RWPE1 (cell line): Measurements from ENCODE around the gene SUZ12.
"Not testable (repeated sequence)": the region's sequence is repeated elsewhere in the genome, so short reads cannot be mapped to it uniquely, and the experiment has no call there.

Source experiments
- CTCF ChIA-PET: fragments of 350-600 bp; sonication (Branson Sonifier 250); formaldehyde crosslinking; extraction: SDS; loops from one replicate; lab custom pipeline; 2021; lab: Yijun Ruan, JAX
- POLR2A ChIA-PET: fragments of 400-600 bp; formaldehyde crosslinking; extraction: SDS; loops from one replicate; lab custom pipeline; 2020; ENCODE audit warnings: antibody characterized with exemption; ENCODE audit not compliant: low non-redundant PET; lab: Yijun Ruan, JAX
- DNase-seq: peaks from one replicate; pipeline ENCODE4 v3.0.0; 2012; ENCODE audit warnings: low spot score
- H3K27ac ChIP-seq: fragments of 450-650 bp; 2 replicates; pipeline ENCODE4 v1.5.1; 2017
- CTCF ChIP-seq: fragments of 450-650 bp; conservative IDR thresholded peaks from 2 replicates; pipeline ENCODE4 v1.5.1; 2017; ENCODE audit warnings: low read depth, mild to moderate bottlenecking

SUZ12 gene

GRCh38 chr17:31919802-31920525, 16.8 kb upstream of the SUZ12 start:
- H3K27ac ChIP-seq: no peak overlapping the region
- TF ChIP-seq CTCF: no peak
- ChIA-PET CTCF (no interaction called here), POLR2A (no interaction called here)
- no peak for DNase-seq

GRCh38 chr17:31926100-31926729, 10.6 kb upstream of the SUZ12 start:
- no peak for DNase-seq
- CTCF ChIA-PET: no interaction called here
- POLR2A ChIA-PET: no interaction called here
- H3K27ac ChIP-seq: no peak overlapping the region
- TF ChIP-seq CTCF: no peak

GRCh38 chr17:31931756-31932155, 5.1 kb upstream of the SUZ12 start:
- TF ChIP-seq CTCF: no peak
- no peak for DNase-seq
- no peak overlapping the region for H3K27ac ChIP-seq
- POLR2A ChIA-PET: no interaction called here
- CTCF ChIA-PET: no interaction called here

- DNase-seq: no peak
- TF ChIP-seq CTCF: no peak
- ChIA-PET CTCF (no interaction called here), POLR2A (no interaction called here)
- no peak overlapping the region for H3K27ac ChIP-seq
Observed at GRCh38 chr17:31935512-31935911, 1.3 kb upstream of the SUZ12 start.

- POLR2A ChIA-PET, DNase-seq, H3K27ac ChIP-seq, CTCF ChIA-PET: not testable (repeated sequence)
Observed at GRCh38 chr17:31937926-31938641, 1.3 kb downstream of the SUZ12 start.

- DNase-seq, CTCF ChIA-PET, POLR2A ChIA-PET, H3K27ac ChIP-seq: not testable (repeated sequence)
Observed at GRCh38 chr17:31941916-31942315, 5.1 kb downstream of the SUZ12 start.

- POLR2A ChIA-PET, CTCF ChIA-PET, DNase-seq, H3K27ac ChIP-seq: not testable (repeated sequence)
Observed at GRCh38 chr17:31942396-31942795, 5.6 kb downstream of the SUZ12 start.

GRCh38 chr17:31951953-31952352, 15.1 kb downstream of the SUZ12 start:
- ChIA-PET CTCF (interaction anchor here (0.6 kb wide), 1 partner anchor 28 kb away, joined by 3 read pairs; no protein-coding TSS in a partner anchor), POLR2A (interaction anchor here (0.6 kb wide), 1 partner anchor 128 kb away, joined by 3 read pairs; no protein-coding TSS in a partner anchor)

GRCh38 chr17:31964131-31964530, 27.3 kb downstream of the SUZ12 start:
- CTCF ChIA-PET: interaction anchor here (0.6 kb wide), 1 partner anchor 1815 kb away, joined by 3 read pairs; no protein-coding TSS in a partner anchor
- DNase-seq, POLR2A ChIA-PET, H3K27ac ChIP-seq: not testable (repeated sequence)

More at GRCh38 chr17:31951953-31952352, 15.1 kb downstream of the SUZ12 start:
- not testable (repeated sequence) for DNase-seq, H3K27ac ChIP-seq
